B cell (primary cell): ENCODE measurements around the gene ZNF317.

Experiments
- CTCF ChIP-seq: fragments of 200-600 bp; IDR thresholded peaks from one replicate; pipeline ENCODE4 v1.8.0; 2022; ENCODE audit warnings: antibody characterized with exemption, mild to moderate bottlenecking
- EZH2 ChIP-seq: IDR thresholded peaks from 2 replicates; pipeline ENCODE4 v1.6.1; 2012; ENCODE audit warnings: borderline replicate concordance, low read depth, mild to moderate bottlenecking, moderate library complexity, low read length; ENCODE audit not compliant: insufficient read depth, poor library complexity, severe bottlenecking

- TF ChIP-seq CTCF (no peak), EZH2 (no peak)
Measured at GRCh38 chr19:9126900-9127405, 13.2 kb upstream of the ZNF317 start, which contains the start of gene OR7G3.
